Measurements from ENCODE around the gene SNRNP27.
A peak's percentile ranks its signal among the peaks of the same experiment; 100 is the strongest.
"Not testable (repeated sequence)": the region's sequence is repeated elsewhere in the genome, so short reads cannot be mapped to it uniquely, and the experiment has no call there.

Gene SNRNP27

DNA sequence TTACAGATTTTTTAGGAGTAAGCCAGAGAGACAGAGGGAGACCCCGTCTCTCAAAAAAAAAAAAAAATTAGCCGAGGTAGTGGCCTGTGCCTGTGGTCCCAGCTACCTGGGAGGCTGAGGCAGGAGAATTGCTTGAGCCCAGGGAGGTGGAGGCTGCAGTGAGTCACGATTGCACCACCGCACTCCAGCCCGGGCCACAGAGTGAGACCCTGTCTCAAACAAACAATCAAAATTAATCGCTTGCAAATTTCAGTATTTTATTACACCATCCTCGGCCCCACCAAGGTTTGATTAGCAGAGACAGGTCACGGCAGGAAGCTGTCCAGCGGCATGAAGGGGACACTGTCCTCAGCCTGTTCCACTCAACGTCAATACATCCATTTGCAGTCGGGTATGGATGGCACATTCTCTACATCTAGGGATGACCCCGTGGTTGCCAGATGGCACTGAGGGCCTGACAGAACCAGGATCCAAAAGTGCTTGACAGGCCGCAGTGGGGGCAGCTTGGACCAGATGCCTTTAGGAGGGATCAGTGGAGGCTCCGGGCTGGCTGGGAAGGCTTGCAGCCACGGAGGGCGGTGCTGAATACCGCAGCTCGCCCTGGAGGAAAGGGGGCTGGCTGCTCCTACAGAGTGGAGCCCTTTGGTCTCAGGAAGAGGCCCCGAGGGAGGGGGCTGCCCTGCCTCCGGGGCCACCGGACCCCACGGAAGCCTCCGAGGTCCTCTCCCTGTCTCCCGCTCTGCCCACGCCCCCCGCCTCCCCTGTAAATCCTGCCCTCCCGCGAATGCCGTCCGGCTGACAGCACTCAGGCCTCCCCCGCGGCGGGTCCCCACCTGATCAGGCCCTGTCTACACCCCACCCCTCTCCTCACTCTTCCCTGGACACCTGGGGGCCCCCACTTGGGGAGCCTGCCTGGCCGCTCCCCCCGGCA is 54.5 kb downstream of the SNRNP27 start:
- no peak for DNase-seq

DNA sequence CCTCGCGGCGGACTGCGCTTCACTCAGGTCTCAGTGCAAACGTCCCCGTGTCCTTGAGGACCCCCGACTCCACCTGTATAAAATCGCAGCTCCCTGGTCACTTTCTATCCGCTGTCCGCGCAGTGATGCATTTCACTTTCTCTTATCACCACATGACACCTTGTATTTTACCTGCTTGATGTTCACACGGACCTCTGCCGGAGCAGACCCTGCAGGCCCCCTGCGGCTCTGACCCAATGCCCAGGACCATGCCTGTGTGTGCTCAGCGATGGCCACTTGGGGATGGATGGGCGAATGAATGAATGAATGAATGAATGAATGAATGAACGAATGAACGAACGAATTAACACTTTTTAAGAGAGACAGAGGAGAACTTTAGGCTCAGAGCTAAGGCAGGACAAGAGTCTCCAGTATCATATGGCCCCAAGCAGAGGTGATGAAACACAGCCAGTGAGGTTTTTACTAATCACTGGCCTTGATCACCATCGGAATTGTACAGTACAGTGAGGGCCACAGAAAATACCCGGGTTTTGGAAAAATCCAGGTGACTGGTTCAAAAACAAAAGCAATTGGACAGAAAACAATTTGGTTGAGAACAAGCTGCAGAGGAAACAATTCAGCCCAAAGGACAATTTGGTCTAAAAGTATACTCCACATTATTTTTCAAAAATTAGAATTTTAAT is 55.3 kb downstream of the SNRNP27 start:
- no peak for DNase-seq

- no peak for DNase-seq
These were observed 56.5 kb downstream of the SNRNP27 start for GRCh38 chr2:69950241-69950640.

- not testable (repeated sequence) for DNase-seq
These were observed 56.9 kb downstream of the SNRNP27 start for GRCh38 chr2:69950671-69951070.

- peak; percentile 43 for DNase-seq
These were observed 58.8 kb downstream of the SNRNP27 start for GRCh38 chr2:69952336-69953115.

DNA sequence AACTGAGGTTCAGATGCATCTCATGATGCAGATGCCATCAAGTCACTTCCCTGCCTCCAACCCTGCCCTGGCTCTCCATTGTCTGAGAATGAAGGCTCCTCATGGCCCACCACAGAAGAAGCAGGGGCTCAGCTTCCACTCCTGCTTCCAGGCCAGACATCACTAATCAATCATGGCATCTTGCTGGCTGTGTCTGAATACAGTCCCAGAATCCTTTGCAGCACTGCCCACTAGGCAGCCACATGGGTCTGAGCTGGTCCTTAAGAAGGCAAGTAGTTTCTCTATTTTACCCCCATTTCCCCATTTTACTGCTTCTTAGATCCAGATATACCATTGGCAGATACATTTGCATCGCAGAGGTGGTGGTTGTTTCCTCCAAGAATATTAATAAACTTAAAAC is 60.3 kb downstream of the SNRNP27 start:
- no peak for DNase-seq

Data from suppressor macrophage treated with lipopolysaccharide for 4 hours (primary cell).